NCI-H510A (cell line): Measurements from ENCODE around the gene MISP.

Experiments
- DNase-seq: peaks from one replicate; lab custom pipeline; 2025; lab: John Stamatoyannopoulos, UW

The MISP gene

DNA sequence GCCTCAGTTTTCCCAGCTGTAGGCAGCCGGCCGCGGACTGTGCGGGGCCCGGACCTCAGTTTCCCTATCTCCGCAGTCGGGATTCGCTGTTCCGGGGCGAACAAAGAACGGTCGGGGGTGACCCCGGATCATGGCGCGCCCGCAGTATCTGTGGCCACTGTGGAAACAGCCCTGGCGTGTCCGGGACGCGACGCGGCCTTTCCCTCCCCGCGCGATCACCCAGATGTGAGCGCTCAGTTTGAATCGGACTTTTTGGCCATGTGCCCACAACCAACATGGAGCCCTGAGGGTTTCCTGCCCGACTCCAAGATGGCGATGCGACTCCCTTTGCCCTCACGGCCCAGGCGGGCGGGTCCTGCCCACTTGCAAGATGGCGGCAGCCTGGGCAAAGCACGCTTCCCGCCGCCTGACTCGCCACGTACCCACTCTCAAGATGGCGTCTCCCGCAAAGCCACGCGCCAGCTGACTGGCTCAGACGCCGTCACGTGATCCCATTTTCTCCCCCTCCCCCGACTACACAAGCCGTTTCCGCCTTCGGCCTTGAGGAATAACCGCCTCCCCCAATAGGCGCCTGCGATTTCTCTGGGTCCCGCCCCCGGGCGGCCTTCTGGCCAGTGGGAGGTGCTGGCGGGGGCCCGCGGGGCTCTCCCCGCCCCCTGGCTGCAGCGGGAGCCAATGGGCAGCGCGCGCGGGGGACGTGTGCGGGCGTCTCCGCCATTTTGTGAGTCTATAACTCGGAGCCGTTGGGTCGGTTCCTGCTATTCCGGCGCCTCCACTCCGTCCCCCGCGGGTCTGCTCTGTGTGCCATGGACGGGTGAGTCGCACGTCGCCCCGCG, 46.0 kb downstream of the MISP start, which contains the start of gene PTBP1:
Gene PTBP1, plus strand, starts transcription at position 761 of the 836 bp plus-strand sequence. Its CDS starts 46 bp downstream, at position 807.
- DNase-seq, result peak; percentile 96

DNA sequence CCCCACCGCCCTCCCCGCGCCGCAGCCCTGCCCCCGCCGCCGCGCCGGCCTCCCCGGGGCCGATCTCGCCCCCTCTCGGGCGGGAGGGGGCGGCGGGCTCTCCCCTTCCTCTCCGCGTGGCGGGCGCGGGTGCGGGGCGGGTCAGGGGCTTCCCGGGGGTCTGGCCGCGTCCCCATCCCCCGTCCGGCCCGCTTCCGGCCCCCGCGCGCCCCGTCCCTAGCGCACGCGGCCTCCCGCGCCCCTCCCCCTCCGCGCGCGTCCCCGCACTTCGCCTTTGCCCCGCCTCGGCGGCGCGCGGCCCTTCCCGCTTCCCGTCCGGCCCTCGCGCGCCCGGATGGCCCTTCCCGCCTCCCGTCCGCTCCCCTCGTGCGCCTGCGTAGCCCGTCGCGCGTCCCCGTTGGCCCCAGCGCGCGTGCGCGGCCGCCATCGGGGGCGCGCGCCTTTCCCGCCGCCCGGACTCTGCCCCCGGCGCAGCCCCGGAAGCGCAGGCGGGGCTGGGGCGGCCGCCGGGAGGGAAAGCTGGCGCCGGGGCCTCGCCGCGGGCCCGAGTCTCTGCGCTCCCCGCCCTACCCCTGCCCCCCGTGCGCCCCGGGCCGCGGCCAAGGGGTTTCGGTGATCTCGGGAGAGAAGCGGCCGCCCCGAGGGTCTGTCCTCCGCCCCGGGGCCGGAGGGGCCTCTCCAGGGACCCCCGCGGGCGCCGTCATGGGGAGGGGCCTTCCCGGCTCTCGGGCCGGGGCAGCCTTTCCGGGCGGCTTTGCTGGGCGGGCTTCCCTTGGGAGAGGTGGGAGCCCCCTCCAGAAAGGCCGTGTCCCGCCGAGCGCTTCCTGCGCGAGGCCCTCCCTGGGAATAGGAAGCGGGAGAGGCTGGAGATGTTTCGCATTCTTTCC, 46.9 kb downstream of the MISP start:
- peak; percentile 89 for DNase-seq

DNA sequence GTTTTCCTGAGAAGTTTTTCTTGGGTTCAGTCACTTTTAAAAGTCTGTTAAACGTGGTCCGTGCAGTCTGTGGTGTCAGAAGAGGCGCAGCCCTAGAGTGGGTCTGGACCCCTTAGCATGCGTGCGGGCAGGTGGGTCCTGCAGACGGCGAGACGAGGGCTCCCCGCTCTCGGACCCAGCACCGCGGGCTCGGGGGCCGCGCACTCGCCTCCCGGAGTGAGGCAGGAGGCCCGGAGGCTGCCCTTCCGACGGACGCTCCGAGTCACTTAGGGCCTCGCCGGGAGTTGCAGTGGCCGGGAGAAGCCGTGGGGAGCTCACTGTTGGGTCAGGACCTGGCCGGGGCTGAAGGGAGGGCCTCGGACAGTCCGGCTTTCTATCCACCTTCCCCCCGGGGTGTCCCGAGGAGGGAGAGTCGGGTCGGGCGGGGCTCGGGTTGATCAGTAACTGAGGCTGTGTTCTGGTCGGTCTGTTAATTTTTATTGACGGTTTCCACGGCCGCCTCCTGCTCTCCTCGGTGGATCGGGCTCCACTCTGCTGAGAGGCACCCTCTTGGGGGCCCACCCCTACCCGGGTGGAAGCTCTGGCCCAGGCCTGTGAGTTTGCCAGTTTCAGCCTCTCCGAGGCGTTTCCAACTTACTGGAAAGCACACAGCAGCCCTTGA, 47.6 kb downstream of the MISP start:
- DNase-seq, result no peak

DNA sequence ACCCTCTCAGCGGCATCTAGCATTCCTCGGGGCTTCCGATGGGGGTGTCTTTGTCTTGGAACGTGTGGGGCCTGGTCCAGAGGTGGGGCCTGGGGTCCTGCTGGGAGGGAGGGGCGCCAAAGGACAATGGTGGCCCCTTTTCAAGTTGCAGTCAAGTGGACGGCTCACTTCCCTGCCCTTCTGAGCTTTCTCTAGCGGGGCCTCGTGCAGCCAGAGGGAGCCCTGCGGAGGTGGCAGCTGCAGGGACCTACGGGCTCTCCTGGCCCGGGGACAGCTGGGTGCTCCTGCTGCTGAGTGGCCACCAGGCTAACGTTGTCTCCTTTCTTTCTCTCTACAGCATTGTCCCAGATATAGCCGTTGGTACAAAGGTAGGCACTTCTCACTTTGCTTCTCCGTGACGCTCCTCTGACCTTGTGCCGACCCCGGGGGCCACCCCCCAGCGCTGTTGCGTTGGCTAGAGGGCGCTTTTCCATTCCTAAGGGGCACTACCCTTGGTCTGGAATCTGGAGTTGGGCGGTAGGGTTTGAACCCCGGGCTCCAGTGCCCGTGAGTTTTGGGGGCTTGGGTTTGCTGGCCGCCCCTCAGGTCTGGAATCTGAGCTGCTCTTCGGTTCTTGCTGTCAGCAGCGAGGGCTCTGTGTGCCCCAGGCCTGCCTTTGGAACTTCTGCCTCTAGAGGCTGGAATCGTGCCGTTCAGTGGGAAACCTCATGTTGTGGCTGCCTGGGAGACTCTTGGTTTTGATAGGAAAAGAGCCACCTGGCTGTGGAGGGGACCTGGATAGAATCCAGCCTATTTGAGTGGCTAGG, 48.4 kb downstream of the MISP start:
- no peak for DNase-seq

DNA sequence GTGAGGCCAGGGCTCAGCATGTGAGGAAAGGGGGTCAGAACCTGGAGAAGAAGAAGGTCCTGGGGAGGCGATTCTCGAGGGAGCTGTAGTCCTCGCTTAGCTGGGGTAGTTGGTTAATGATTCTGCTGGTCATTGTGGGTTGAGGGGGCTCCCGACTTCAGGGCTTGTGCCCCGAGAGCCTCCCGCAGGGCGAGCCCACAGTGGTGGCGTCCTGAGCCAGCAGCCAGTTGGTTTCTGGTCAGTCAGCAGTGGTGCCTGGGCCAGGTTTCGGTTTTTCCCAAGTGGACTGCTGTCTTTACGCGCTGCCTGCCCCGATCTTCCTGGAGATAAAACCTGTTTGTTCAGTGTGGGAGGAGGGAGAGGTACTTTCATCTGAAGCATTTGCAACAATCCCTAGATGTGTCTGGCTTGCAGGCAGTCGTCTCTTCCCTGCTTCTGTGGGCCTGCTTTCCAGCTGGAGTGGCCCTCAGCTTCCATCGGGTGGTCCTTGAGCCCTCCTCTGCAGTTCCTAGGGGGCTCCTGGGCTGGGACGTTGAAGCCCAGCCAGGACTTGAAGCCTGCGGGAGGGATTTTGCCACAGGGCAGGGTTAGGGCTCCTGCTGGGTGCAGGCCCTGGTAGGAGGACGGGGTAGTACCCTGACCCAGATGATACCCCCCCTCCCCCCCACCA, 49.6 kb downstream of the MISP start:
- no peak for DNase-seq

DNA sequence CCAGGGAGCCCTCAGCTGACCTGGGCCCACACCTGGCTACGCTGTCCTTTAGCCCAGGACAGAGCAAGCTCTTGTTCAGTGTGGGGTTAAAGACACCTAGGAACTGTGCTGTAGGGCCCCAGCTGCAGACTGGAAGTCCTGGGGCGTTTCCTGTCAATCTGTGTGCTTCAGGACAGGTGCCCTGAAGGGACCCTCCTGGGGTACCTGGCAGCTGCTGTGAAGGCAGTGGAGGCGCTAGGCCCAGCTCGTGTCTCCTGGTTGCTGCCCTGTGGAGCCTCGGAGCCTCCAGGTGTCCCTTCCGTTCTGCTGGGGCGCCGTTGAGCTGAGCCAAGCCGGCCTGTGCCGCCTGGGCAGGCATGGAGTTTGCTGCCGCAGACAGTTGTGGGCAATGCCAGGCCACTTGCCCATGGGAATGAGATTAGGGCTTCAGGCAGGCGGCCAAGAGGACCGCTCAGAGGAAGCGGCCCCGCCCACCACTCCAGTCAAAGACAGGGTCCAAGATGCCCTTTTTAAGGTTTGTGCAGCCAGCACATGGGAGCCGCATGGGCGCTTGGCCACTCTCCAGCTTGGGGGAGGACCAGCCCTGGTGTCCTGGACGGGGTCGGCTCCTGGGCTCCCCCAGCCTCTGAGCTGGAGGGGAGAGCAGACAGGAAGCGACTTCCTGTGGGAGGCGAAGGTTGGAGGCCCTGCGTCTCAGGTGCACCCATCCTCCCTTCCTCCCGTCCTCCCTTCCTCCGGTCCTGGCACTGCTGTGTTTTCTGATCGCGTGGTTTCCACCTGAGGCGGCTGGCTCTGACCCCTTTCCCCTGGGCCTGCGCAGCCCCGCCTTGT, 50.3 kb downstream of the MISP start:
- no peak for DNase-seq

DNA sequence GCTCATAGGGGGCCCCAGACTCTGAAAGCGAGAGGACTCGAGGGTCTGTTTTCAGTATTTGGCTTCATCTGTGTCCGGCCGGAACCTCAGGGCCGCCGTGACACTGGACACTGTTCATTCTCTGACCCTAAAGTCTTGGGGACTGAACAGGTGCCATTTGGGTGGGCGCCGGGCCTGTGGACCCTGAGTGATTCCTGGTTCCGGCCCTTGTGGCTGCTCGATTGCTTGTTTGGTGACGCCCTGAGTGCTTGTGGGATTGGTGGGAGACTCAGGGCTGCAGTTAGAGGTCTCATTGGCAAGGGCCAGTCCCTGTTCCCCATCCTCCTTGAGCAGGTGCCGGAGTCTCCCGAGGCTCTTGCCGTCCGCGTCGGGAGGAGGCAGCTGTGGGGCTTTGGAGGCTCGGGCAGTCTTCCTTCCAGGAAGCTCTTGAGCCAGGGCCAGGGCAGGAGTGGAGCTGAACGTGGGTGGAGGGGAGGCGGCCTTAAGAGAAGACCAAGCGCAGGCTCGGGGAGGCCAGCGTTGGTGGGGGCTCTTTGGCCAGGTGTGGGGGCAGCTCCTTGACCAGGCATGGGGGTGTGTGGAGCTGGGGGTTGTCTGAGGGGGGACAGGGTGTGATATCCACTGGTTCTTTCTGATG, 51.1 kb downstream of the MISP start:
- no peak for DNase-seq

DNA sequence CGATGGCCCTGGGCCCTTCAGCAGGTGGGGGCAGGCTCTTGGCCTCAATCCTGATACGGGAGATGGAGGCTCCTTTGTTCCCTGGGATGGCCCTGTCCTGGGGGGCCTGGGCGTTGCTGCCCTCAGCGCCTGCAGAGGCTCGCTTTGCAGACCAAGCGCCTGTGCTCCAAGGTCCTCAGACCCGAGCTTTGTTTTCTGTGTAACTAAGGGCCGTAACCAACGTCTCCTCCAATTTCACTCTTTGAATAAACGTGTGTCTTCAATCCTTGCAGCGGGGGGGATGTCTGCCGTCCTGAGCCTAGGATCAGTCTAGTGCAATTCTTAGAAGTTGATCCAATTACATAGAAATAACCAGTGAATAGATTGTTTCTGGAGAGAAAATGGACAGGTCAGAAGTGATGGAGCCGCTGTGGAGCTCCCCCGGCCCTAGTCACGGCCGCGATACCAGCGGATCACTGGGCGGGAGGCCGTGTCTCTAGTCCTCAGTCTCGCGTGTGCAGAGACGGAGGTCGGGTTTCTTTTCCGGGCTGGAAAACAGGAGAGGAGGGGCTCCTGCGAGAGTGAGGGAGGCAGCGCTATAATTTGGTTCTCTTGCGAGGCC, 51.7 kb downstream of the MISP start:
- DNase-seq, result no peak

DNA sequence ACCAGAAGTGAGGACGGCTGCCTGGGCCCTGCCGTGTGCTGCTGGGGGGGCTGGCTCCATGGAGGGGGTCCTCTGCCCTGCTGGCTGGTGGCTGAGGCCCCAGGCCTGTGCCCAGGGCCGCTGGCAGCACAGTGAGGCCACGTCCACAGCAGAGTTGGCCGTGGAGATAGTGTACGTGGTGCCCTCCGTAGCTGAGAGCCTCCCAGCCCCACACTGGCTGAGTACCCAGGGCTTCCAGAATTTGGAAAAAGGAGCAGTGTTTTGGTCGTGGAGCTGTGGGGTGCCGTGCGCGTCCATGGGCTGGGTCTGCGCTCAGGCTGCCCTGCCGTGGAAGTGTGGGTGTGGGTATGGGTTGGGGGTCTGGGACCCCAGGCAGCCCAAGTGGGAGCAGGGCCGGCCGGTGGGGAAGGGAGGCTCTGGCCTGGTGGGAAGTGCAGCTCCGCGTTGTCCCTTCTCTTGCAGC, 52.2 kb downstream of the MISP start:
- no peak for DNase-seq

DNA sequence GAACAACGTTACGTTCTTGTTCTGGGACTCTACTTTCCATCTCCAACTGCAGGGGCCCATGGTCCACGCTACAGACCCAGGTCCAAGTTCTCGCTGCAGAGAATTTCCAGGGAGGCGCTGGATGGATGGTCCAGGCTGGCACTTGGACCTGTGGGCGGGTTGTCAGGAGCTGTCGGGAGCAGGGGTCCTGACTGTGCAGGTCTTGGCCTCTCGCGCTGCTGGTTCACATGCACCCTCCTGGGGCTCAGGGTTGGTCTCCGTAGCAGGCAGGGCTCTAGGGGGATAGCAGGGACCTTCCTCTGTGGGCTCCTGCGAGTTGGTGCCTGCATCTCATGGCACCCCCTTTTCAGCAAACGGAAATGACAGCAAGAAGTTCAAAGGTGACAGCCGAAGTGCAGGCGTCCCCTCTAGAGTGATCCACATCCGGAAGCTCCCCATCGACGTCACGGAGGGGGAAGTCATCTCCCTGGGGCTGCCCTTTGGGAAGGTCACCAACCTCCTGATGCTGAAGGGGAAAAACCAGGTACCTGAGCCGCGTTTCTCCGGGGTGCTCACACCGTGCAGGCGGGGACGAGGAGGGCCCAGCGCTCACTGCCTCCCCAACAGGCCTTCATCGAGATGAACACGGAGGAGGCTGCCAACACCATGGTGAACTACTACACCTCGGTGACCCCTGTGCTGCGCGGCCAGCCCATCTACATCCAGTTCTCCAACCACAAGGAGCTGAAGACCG, 52.9 kb downstream of the MISP start:
- DNase-seq, result no peak

DNA sequence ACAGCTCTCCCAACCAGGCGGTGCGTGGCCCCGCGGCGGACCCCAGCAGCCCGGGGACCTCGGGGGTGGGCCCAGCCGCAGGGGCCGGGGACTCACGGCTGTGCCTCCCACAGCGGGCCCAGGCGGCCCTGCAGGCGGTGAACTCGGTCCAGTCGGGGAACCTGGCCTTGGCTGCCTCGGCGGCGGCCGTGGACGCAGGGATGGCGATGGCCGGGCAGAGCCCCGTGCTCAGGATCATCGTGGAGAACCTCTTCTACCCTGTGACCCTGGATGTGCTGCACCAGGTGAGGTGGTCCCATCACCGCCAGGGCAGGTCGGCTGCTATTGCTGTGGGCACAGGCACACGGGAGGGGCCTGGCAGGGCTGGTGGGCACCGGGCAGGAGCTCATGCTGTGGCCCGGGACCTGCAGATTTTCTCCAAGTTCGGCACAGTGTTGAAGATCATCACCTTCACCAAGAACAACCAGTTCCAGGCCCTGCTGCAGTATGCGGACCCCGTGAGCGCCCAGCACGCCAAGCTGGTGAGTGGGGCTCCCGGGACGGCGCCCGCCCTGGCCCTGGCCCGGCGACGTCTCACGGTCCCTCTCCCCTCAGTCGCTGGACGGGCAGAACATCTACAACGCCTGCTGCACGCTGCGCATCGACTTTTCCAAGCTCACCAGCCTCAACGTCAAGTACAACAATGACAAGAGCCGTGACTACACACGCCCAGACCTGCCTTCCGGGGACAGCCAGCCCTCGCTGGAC, 53.7 kb downstream of the MISP start:
- no peak for DNase-seq

DNA sequence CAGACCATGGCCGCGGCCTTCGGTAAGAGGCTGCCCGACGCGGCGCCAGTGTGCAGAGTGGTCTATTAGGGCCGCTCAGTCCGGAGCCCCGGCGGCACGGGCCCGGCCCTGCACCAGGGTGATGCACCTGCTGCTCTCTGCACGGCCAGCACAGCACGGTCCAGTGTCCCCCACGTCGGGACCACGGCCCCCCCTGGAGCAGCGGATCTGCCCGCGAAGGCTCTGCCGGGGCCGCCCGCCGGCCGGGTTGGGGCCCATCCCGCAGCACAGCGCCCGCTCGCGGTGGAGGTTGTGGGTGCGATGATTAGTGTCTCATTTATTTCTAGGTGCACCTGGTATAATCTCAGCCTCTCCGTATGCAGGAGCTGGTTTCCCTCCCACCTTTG, 54.2 kb downstream of the MISP start:
- no peak for DNase-seq

DNA sequence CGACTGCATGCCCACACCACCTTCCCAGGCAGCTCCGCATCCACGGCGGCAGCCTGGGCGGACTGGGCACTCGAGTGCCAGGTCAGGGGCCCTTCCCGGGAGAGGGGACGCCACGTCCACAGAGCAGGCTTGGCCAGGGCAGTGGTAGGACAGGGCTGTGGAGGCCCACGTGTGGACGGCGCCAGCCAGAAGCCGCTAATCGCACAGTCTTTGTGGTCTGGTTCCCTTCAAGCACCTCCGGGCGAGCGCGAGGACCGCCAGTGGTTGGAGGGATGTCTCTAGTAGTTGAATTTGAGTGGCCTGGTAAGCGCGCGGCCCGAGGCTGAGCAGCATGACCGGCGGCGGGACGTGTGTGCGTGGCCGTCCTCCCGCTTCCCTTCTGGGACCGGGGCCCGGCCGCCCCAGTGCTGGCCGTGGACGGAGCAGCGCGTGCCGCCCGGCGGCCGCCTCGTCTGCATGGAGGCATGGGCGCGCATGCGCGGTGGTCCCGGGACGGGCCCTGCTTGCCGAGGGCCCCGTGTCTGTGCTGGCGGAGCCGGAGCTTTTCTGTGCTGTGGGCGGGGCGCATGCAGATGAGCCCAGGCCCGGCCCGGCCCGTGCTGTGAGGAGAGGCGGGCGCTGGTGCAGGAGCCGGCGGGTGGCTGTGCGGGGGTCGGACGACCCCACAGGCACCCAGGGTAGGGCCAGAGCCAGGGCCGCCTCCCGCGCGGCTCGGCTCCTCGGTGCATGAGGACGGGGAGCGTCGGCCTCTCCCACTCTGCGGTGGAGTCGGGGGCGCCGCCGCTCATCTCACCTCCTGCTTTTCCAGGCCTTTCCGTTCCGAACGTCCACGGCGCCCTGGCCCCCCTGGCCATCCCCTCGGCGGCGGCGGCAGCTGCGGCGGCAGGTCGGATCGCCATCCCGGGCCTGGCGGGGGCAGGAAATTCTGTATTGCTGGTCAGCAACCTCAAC, 55.0 kb downstream of the MISP start:
- no peak for DNase-seq

DNA sequence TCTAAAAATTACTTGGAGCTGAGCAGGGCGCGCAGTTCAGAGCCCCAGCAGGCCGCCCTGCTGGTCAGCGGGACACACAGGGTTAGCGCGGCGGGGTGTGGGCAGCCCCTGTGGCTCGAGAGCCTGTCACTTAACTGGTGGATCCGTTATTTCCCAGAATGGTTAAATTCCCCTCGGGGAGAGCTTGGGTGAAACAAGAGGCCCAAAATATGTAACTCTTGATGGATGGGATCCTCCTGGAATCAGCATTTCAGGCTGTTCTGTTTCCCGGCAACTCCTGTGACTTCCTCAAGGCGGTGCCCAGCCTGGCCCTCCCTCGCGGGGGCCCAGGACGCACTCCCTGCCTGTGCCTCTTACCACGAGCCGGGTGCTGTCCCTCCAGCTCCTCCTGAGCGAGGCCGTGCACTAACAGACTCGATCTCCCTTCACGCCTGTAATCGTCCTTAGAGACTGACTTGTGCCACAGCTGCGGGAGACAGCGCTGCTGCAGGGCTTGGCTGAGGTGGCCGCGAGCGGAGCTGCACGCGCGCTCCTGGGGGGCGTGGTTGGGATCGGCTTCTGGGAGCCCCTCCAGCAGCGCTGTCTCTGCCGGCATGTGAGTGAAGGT, 56.0 kb downstream of the MISP start:
- no peak for DNase-seq

DNA sequence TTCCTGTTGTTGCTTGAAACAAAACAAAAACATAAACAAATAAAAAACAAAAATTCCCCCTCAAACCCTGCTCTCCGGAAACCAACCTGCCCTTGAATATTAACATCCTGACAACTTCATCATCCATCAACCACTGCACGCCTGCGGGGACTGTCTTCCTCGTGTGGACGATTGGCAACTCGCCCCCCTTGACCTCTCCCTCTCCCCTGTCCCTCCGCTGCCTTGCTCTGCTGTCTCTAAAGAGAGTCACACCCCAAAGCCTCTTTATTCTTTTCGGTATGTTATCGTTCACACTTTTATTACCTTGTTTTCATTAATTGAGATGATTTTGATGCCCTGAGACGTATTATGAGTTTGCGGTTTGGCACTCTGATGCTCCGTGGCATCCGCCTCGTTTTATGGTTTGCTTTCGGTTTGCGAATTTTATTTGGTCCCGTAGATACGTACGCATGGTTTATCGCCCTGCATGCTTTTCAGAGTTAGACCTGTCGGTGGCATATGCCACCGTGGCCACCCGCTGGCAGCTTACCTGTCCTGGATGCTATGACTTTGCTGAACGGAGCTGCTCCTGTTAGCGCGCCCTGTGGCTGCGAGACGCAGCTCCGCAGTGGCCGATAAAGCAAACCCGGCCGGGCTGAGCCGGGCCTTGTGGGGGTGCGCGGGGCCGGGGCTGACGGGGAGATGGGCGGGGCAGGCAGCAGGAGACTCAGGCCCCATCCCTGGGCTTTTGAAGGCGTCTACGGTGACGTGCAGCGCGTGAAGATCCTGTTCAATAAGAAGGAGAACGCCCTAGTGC, 56.9 kb downstream of the MISP start:
- DNase-seq, result no peak
